Liver (tissue), 9 donors: ENCODE data around the gene PRPF31. TPM values are rescaled to one million over a fixed set of nuclear protein-coding genes. Genes with fewer than 3 reads are reported as not detected.

Source experiments
- DNase-seq: peaks from one replicate; pipeline ENCODE4 v3.0.0-alpha.2; 2017; ENCODE audit warnings: low spot score
- H3K27ac ChIP-seq, 2 donors: one replicate each; pipeline ENCODE4 v1.7.0; 2013; ENCODE audit warnings: inconsistent platforms in 2 of 2, low read length in 2 of 2, control low read depth in 1 of 2, low read depth in 1 of 2, mild to moderate bottlenecking in 1 of 2
- H3K27me3 ChIP-seq, 4 donors: one replicate each; pipeline versions ENCODE4 v1.6.1 to v1.7.0; 2013; ENCODE audit warnings: low read length in 3 of 4, inconsistent platforms in 1 of 4, mild to moderate bottlenecking in 1 of 4, moderate library complexity in 1 of 4; ENCODE audit not compliant: control insufficient read depth in 4 of 4, insufficient read depth in 4 of 4
- H3K36me3 ChIP-seq, 4 donors: one replicate each; pipeline versions ENCODE4 v1.6.1 to v1.7.0; 2013; ENCODE audit warnings: low read length in 3 of 4, mild to moderate bottlenecking in 3 of 4, low read depth in 1 of 4, moderate library complexity in 1 of 4; ENCODE audit not compliant: control insufficient read depth in 4 of 4, insufficient read depth in 3 of 4
- H3K4me1 ChIP-seq, 4 donors: one replicate each; pipeline versions ENCODE4 v1.6.1 to v1.7.0; 2013; ENCODE audit warnings: low read length in 3 of 4, mild to moderate bottlenecking in 3 of 4, moderate library complexity in 1 of 4; ENCODE audit not compliant: control insufficient read depth in 4 of 4, insufficient read depth in 4 of 4
- H3K4me3 ChIP-seq, 3 donors: one replicate each; pipeline versions ENCODE4 v1.6.1 to v1.7.0; 2013; ENCODE audit warnings: low read length in 3 of 3, control low read depth in 1 of 3, low read depth in 1 of 3, mild to moderate bottlenecking in 1 of 3
- H3K9ac ChIP-seq, 2 donors: one replicate each; pipeline ENCODE4 v1.7.0; 2013; ENCODE audit warnings: low read length in 2 of 2, mild to moderate bottlenecking in 2 of 2, moderate library complexity in 2 of 2, control low read depth in 1 of 2, low read depth in 1 of 2
- H3K9me3 ChIP-seq, 4 donors: one replicate each; pipeline versions ENCODE4 v1.6.1 to v1.7.0; 2013; ENCODE audit warnings: low read length in 3 of 4; ENCODE audit not compliant: control insufficient read depth in 4 of 4
- EGR1 ChIP-seq, 2 donors: IDR thresholded peaks; 2 replicates each; pipeline ENCODE4 v1.6.1; 2016 to 2018; ENCODE audit warnings: antibody characterized with exemption in 2 of 2, low read depth in 2 of 2
- FOXA2 ChIP-seq: IDR thresholded peaks from 2 replicates; pipeline ENCODE4 v1.6.1; 2016; ENCODE audit warnings: antibody characterized with exemption
- GABPA ChIP-seq, 2 donors: IDR thresholded peaks in 1 of 2; conservative IDR thresholded peaks in 1 of 2; 2 replicates each; pipeline ENCODE4 v1.6.1; 2016; ENCODE audit warnings: antibody characterized with exemption in 2 of 2, mild to moderate bottlenecking in 1 of 2, moderate library complexity in 1 of 2
- HNF4G ChIP-seq: IDR thresholded peaks from 2 replicates; pipeline ENCODE4 v1.6.1; 2016; ENCODE audit warnings: antibody characterized with exemption
- JUND ChIP-seq, 2 donors: IDR thresholded peaks; 2 replicates each; pipeline ENCODE4 v1.6.1; 2016; ENCODE audit warnings: antibody characterized with exemption in 2 of 2
- NR2F2 ChIP-seq: IDR thresholded peaks from 2 replicates; pipeline ENCODE4 v1.6.1; 2016; ENCODE audit warnings: antibody characterized with exemption
- RAD21 ChIP-seq, 2 donors: IDR thresholded peaks; 2 replicates each; pipeline ENCODE4 v1.6.1; 2016; ENCODE audit warnings: antibody characterized with exemption in 2 of 2, mild to moderate bottlenecking in 2 of 2
- TAF1 ChIP-seq: conservative IDR thresholded peaks from 2 replicates; pipeline ENCODE4 v1.6.1; 2016; ENCODE audit warnings: antibody characterized with exemption, mild to moderate bottlenecking
- WGBS: extraction: QIAGEN DNeasy Blood & Tissue Kit; methylation state at CpG from one replicate; pipeline ENCODE4 v1.1.7; 2013; 5-methylcytosine and 5-hydroxymethylcytosine counted together
- polyA plus RNA-seq, 2 donors: library from polyadenylated mRNA; stranded (reverse) in 1 of 2; unstranded in 1 of 2; fragments of 200-250 nt in 1 of 2; fragments of >200 nt in 1 of 2; fragmentation: Nextera tagmentation in 1 of 2; extraction: Ambion mirVana in 1 of 2; gene quantifications; one replicate each; pipeline versions ENCODE4 v1.2.1 to v1.2.3, GENCODE V29; 2013 to 2015
- total RNA-seq, 2 donors: library from RNA; depleted of rRNA; stranded (reverse); fragments of >200 nt; gene quantifications; one replicate each; pipeline ENCODE4 v1.2.3, GENCODE V29; 2014
- TF ChIP-seq, protein P1 (sequence below): IDR thresholded peaks from 2 replicates; pipeline ENCODE4 v1.6.1; 2016; ENCODE audit warnings: antibody characterized with exemption, mild to moderate bottlenecking
- TF ChIP-seq, protein P2 (sequence below): IDR thresholded peaks from 2 replicates; pipeline ENCODE4 v1.6.1; 2016; ENCODE audit warnings: antibody characterized with exemption
- TF ChIP-seq, protein P3 (sequence below): fragments of 150-350 bp; IDR thresholded peaks from 2 replicates; pipeline ENCODE4 v1.5.1; 2017; ENCODE audit warnings: improper control_type of control experiment, low read depth, low read length; ENCODE audit not compliant: missing input control
- donor health status: healthy.
- donor health status: healthy.
- donor health status: healthy.
- donor health status: healthy.
- donor health status: healthy.

The PRPF31 gene
- total and polyA plus RNA-seq, 4 donors, result 23.8 to 33.0 (median 28.7) TPM

DNA sequence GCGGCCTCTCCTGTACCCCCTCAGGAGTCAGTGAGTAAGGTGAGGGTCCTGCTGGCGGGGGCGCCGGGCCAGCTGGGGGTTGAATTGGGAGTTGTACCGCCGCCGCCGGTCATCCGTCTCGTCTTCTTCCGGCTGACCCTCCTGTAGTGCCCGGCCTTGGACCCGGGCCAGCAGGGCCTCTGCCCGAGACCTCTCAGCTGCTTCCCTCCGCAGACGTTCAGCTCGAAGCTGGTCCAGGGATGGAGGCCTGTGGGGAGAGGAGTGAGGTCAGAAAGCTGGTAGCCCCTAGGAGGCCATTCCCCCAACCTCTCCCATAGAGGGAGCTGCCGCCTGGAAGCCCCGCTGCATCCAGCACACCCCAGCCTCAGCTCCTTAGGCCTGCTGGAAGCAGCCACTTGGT is 40.1 kb downstream of the PRPF31 start:
- no peaks in the 10 kb centered on the region for H3K9me3 ChIP-seq
- no peak for DNase-seq
- WGBS, result 79% methylated on average over 19 of the region's 19 CpGs
- no peak overlapping the region for H3K9ac ChIP-seq
- H3K27me3 ChIP-seq, result no peaks in the 10 kb centered on the region
- no peak overlapping the region for H3K27ac ChIP-seq
- no peak overlapping the region for H3K4me3 ChIP-seq
- TF ChIP-seq HNF4G (no peak), EGR1 (IDR thresholded peaks at IDR 0.05; ENCODE audit: low read depth in 2 of 2) (no peak), JUND (IDR thresholded peaks at IDR 0.05) (no peak), RAD21 (IDR thresholded peaks at IDR 0.05) (no peak), FOXA2 (no peak)
- TF ChIP-seq, protein P1, sequence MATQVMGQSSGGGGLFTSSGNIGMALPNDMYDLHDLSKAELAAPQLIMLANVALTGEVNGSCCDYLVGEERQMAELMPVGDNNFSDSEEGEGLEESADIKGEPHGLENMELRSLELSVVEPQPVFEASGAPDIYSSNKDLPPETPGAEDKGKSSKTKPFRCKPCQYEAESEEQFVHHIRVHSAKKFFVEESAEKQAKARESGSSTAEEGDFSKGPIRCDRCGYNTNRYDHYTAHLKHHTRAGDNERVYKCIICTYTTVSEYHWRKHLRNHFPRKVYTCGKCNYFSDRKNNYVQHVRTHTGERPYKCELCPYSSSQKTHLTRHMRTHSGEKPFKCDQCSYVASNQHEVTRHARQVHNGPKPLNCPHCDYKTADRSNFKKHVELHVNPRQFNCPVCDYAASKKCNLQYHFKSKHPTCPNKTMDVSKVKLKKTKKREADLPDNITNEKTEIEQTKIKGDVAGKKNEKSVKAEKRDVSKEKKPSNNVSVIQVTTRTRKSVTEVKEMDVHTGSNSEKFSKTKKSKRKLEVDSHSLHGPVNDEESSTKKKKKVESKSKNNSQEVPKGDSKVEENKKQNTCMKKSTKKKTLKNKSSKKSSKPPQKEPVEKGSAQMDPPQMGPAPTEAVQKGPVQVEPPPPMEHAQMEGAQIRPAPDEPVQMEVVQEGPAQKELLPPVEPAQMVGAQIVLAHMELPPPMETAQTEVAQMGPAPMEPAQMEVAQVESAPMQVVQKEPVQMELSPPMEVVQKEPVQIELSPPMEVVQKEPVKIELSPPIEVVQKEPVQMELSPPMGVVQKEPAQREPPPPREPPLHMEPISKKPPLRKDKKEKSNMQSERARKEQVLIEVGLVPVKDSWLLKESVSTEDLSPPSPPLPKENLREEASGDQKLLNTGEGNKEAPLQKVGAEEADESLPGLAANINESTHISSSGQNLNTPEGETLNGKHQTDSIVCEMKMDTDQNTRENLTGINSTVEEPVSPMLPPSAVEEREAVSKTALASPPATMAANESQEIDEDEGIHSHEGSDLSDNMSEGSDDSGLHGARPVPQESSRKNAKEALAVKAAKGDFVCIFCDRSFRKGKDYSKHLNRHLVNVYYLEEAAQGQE, result no peak
- peaks cover 0 to 21% (median 19%) of the 10 kb centered on the region in 4 donors for H3K4me1 ChIP-seq
- peaks cover 34 to 67% (median 44%) of the 10 kb centered on the region in 4 donors for H3K36me3 ChIP-seq

DNA sequence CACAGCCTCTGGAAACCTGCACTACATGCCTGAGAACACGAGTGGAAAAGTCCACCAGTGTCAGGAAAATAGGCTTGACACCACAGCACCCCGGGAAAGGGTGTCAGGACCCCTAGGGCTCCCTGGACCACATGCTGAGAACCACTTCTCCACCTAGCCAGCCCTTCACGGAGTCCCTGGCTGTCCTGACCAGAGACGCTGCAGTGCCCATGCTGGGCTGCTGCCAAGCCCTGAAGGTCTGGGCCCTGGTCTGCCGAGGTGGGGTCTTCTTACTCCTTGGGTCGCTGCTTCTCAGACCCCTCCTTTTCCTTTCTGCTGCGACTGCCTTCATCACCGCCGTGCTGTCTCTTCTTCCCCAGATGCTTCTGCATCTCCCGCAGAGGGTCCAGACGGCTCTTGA is 40.9 kb downstream of the PRPF31 start:
- peaks cover 34 to 62% (median 42%) of the 10 kb centered on the region in 4 donors for H3K36me3 ChIP-seq
- no peak overlapping the region for H3K4me3 ChIP-seq
- TF ChIP-seq GABPA (IDR thresholded peaks at IDR 0.05 in 1 of 2, conservative IDR thresholded peaks at IDR 0.05 in 1 of 2), result no peak
- no peak for TF ChIP-seq RAD21 (IDR thresholded peaks at IDR 0.05)
- TF ChIP-seq, protein P2, sequence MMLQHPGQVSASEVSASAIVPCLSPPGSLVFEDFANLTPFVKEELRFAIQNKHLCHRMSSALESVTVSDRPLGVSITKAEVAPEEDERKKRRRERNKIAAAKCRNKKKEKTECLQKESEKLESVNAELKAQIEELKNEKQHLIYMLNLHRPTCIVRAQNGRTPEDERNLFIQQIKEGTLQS, result no peak
- TF ChIP-seq HNF4G, result no peak
- TF ChIP-seq FOXA2, result no peak
- TF ChIP-seq, protein P1, result no peak
- TF ChIP-seq, protein P3, sequence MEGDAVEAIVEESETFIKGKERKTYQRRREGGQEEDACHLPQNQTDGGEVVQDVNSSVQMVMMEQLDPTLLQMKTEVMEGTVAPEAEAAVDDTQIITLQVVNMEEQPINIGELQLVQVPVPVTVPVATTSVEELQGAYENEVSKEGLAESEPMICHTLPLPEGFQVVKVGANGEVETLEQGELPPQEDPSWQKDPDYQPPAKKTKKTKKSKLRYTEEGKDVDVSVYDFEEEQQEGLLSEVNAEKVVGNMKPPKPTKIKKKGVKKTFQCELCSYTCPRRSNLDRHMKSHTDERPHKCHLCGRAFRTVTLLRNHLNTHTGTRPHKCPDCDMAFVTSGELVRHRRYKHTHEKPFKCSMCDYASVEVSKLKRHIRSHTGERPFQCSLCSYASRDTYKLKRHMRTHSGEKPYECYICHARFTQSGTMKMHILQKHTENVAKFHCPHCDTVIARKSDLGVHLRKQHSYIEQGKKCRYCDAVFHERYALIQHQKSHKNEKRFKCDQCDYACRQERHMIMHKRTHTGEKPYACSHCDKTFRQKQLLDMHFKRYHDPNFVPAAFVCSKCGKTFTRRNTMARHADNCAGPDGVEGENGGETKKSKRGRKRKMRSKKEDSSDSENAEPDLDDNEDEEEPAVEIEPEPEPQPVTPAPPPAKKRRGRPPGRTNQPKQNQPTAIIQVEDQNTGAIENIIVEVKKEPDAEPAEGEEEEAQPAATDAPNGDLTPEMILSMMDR, result no peak
- no peak for TF ChIP-seq JUND (IDR thresholded peaks at IDR 0.05)
- TF ChIP-seq NR2F2, result no peak
- no peak for TF ChIP-seq TAF1
- no peak overlapping the region for H3K27ac ChIP-seq
- DNase-seq, result no peak
- no peaks in the 10 kb centered on the region for H3K27me3 ChIP-seq
- no peaks in the 10 kb centered on the region for H3K9me3 ChIP-seq
- WGBS, result 89% methylated on average over 11 of the region's 11 CpGs
- H3K9ac ChIP-seq, result no peak overlapping the region
- peaks cover 0 to 25% (median 22%) of the 10 kb centered on the region in 4 donors for H3K4me1 ChIP-seq
